ENCODE results near the gene IRF6.

Gene IRF6

GRCh38 chr1:209805875-209806760, at the start of gene IRF6:
TSS of gene IRF6 (minus strand) at chr1:209806142. CDS start at chr1:209801413, 4,729 bp downstream.
- DNase-seq (ENCODE audit: low spot score): no peak

- DNase-seq (ENCODE audit: low spot score): no peak
Measured at GRCh38 chr1:209855623-209856022, 49.7 kb upstream of the IRF6 start.

- no peak for DNase-seq (ENCODE audit: low spot score)
Measured at GRCh38 chr1:209855006-209855405, 49.1 kb upstream of the IRF6 start.

DNA sequence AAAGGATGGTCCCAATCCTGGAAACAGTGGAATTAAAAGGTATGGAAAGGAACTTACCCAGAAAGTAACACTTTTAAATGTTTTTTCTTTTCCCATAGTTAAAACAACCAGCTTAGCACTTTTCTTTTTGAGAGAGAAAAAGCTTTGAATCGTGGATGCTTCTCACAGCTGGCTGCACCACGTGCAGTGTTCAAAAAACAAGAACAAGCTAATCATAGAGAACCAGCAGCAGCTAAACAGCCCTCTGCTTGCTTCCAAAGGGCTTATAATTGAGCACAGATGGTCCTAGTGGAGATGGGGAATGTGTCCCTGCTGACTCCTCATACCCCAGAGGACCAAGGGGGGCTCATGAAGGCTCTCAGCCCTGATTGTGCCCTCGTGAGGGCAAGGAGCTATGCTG, 48.3 kb upstream of the IRF6 start:
- DNase-seq (ENCODE audit: low spot score): no peak

- no peak for DNase-seq (ENCODE audit: low spot score)
Measured at GRCh38 chr1:209853676-209854075, 47.7 kb upstream of the IRF6 start.

DNA sequence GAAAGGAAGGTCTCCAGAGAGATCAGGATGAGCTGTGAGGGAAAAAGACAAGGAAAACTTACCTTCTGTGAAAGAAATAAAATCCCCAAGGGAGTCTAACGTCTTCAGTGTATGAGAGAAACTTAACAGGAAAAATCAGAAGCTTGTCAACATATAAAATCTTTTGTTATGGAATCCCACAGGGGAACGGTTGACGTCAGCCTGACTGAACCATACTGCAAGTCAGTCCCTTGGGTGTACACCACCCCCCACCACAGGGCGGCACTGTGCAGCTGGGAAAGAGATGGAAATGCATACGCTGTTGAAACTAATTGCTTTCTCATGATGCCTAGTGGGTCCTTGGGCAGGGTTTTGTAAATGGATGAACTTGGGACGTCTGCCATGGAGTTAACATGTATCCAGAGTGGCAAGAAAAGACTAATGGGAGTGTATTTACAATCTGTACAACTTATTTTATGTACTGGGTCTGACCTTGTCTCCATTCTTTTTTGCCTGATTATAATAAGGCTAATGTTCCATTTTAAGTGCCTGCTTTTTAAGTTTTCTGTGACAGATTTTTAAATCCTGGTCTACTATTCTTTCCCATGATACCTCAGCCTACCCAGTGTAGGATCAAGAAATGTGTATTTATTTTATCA, 44.5 kb upstream of the IRF6 start:
- peak; percentile 47 for DNase-seq (ENCODE audit: low spot score)

DNA sequence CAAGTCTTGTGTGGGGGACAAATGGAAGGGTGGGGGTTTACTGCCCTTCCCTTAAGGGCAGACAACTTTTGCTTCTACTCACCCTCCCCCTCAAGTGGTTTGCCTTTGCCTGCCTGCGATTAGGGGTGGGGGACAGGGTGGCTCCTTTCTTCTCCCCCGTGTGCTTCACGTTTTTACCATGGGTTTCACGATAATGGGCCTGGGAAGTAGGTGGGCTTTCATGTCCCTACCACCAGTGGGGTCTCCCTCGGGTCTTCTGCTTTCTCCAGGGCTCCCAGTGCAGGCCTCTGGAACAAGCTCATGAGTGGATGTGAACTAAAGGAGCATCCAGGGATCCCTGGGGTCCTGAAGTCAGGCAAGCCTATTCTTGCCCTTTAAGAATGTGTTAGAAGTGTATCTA, 43.4 kb upstream of the IRF6 start:
- DNase-seq (ENCODE audit: low spot score): no peak

GRCh38 chr1:209845408-209845725, 39.4 kb upstream of the IRF6 start:
- DNase-seq (ENCODE audit: low spot score): no peak

GRCh38 chr1:209844695-209845407, 38.9 kb upstream of the IRF6 start:
- no peak for DNase-seq (ENCODE audit: low spot score)

- no peak for DNase-seq (ENCODE audit: low spot score)
Measured at GRCh38 chr1:209840611-209841010, 34.7 kb upstream of the IRF6 start.

- no peak for DNase-seq (ENCODE audit: low spot score)
Measured at GRCh38 chr1:209839875-209840546, 34.1 kb upstream of the IRF6 start.

GRCh38 chr1:209838537-209838936, 32.6 kb upstream of the IRF6 start:
- no peak for DNase-seq (ENCODE audit: low spot score)

GRCh38 chr1:209837671-209838070, 31.7 kb upstream of the IRF6 start:
- DNase-seq (ENCODE audit: low spot score): no peak

- DNase-seq (ENCODE audit: low spot score): no peak
Measured at GRCh38 chr1:209835782-209836298, 29.9 kb upstream of the IRF6 start.

DNA sequence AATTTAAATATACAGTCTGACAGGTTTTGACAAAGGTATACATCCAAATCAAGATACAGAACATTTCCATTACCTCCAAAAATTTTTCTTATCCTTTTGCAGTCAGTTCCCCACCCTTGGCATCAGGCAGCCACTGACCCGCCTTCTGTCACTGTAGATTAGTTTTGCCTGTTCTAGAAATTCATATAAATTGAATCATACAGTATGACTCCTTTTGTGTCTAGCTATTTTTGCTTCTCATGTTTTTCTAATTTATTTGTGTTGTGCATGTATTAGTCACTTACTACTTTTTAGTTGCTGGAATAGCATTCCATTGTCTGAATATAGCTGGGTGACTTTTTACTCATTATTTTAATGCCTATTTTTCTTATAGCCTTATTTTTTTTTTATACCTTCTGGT, 25.7 kb upstream of the IRF6 start:
- no peak for DNase-seq (ENCODE audit: low spot score)

DNA sequence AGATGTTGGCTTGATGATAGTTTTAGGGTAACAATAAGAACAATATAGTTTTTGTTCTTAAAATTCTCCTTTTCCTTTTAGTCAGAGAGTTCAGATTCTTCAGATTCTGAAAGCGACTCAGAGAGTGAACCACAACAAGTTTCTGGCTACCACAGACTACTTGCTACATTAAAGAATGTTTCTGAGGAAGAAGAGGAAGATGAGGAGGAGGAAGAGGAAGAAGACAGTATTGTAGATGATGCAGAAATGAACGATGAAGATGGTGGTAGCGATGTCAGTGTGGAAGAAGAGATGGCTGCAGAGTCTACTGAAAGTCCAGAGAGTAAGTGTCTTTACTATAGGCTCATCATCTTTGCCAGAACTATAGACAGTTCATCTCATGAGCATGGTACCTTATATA, 24.8 kb upstream of the IRF6 start:
- DNase-seq (ENCODE audit: low spot score): no peak

GRCh38 chr1:209829716-209830115, 23.8 kb upstream of the IRF6 start:
- no peak for DNase-seq (ENCODE audit: low spot score)

DNA sequence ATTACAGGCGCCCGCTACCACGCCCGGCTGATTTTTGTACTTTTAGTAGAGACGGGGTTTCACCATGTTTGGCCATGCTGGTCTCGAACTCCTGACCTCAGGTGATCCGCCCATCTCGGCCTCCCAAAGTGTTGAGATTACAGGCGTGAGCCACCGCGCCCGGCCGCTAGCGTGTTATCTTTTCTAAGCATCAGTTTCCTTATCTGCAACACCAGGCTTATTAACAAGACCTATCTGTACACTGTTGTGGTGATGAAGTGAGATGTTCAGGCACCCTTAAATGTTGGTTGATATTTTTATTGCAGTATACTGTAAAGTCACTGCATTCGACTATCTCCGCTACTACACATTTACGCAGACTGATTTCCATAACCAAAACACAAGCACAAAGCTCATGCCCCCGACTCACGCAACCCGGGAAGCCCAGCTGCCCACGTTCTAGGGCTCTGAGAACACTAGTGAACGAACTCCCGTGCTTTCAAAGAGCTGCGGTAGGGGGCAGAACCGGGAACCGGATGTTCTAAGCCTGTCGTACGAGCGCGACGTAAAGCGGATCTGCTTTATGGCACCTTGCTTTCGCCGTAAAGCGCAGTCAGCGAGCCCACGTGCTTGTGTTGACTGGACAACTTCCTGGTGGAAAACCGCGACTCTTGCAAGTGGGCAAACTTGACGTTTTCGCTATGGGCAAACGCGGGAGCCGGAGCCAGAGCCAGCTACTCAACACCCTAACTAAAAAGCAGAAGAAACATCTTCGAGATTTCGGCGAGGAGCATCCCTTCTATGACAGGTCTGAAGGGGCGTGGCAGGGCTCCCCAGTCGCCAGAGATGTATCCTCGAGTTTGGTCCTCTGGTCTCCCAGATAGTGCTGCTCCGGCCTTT, 21.7 kb upstream of the IRF6 start, which contains the start of gene UTP25:
TSS of gene UTP25 (plus strand) at position 589 of the 879 bp plus-strand sequence. CDS start at position 681, 92 bp downstream.
- peak; percentile 97 for DNase-seq (ENCODE audit: low spot score)

DNA sequence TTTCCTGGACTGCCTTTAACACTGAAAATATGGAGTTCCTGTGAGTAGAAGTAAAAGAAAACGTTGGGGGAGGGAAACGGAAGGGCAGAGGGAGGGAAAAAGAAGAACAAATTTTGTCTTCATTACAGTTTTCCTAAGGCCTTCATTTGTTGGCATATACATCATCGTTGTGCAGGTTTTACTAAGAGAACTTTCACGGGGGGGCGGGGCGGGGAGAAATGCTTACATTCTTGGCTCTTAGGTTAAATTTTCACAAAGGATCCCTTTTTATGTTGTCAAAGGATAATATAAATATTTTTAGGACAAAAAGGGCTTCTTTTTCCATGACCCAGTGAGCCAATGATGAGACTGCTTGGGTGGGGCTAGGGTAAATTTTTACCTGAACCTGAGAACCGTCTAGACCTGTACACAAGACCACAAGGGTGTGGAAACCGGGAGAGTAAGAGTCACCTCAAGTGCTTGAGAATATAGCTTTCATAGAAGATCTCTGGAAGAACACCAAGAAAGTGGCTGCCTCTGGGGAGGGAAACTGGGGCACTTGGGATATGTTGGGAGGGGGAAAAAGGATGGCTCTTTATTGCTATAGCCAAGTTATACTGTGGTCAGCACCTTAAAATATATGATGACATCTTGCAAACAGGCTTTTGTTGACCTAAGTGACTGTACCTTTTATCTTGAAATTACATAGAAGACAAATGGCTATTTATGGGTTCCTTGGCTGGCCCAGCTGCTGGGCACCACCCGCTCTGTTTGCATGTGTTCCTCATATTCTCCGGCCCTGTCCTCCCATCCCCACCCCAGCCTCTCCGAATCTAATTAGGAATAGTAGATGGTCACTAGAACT, 19.9 kb upstream of the IRF6 start:
- no peak for DNase-seq (ENCODE audit: low spot score)
